Activated CD4-positive, alpha-beta T cell treated with anti-CD3 and anti-CD28 coated beads, Interleukin-2, amount 10 ng/mL, durations not matched to agents 7 days and 5 days (primary cell): ENCODE measurements around the gene FYN. TPM values are rescaled to one million over a fixed set of nuclear protein-coding genes. Genes with fewer than 3 reads are reported as not detected.

Source experiments
- CTCF ChIA-PET: fragments of 350-600 bp; sonication (Branson Sonifier 250); formaldehyde crosslinking; loops from one replicate; lab custom pipeline; 2021; ENCODE audit warnings: antibody characterized with exemption; lab: Charles Lee
- POLR2A ChIA-PET: fragments of 350-600 bp; sonication (Branson Sonifier 250); formaldehyde crosslinking; loops from one replicate; lab custom pipeline; 2021; ENCODE audit warnings: antibody characterized with exemption; lab: Charles Lee
- DNase-seq: peaks from one replicate; pipeline ENCODE4 v3.0.0-alpha.2; 2020
- H3K27ac Mint-ChIP-seq: one replicate; pipeline ENCODE4 v1.8.0; 2021; ENCODE audit warnings: mild to moderate bottlenecking, moderate library complexity, mixed read lengths
- H3K27me3 Mint-ChIP-seq: one replicate; pipeline ENCODE4 v1.8.0; 2021; ENCODE audit warnings: mixed read lengths
- H3K36me3 Mint-ChIP-seq: one replicate; pipeline ENCODE4 v1.8.0; 2021; ENCODE audit warnings: low read depth, mixed read lengths
- H3K4me1 Mint-ChIP-seq: one replicate; pipeline ENCODE4 v1.8.0; 2021; ENCODE audit warnings: mixed read lengths
- H3K4me3 Mint-ChIP-seq: one replicate; pipeline ENCODE4 v1.8.0; 2021; ENCODE audit warnings: mild to moderate bottlenecking, moderate library complexity, mixed read lengths
- H3K9me3 Mint-ChIP-seq: one replicate; pipeline ENCODE4 v1.8.0; 2021; ENCODE audit warnings: mixed read lengths
- total RNA-seq, 2 experiments: library from RNA; stranded (reverse); gene quantifications; one replicate each; pipeline ENCODE4 v1.2.3, GENCODE V29; 2021

Gene FYN
- total RNA-seq, 2 experiments from 2014 or later, result 179 to 225 TPM

DNA sequence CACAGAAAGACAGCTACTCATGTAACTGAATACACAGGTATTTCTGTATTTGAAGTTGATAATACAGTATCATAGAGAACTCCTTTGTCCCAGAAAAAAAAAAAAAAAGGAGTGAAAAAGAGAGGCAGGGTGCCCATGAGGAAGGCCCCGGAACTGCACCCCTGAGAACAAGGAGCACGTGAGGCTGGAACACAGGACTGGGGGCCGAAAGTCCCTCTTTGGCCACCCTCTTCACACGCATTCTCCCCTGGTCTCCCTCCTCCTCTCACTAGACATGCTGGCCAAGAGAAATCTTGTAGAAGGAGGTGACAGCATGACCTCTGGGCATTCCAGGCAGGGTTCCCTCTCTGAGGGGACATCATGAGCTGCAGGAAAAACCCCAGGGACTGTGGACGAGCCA is 204.8 kb downstream of the FYN start:
- no peak for DNase-seq
- no peaks in the 10 kb centered on the region for H3K9me3 Mint-ChIP-seq
- H3K4me1 Mint-ChIP-seq, result peaks cover 4% of the 10 kb centered on the region
- H3K36me3 Mint-ChIP-seq, result peaks cover 66% of the 10 kb centered on the region
- H3K27ac Mint-ChIP-seq, result no peak overlapping the region
- ChIA-PET CTCF (interaction anchor here (0.6 to 1.5 kb wide), 3 partner anchors 9 to 613 kb away, joined by 3 to 4 read pairs (median 3); no protein-coding TSS in a partner anchor), POLR2A (no interaction called here)
- H3K4me3 Mint-ChIP-seq, result no peak overlapping the region
- H3K27me3 Mint-ChIP-seq, result no peaks in the 10 kb centered on the region

DNA sequence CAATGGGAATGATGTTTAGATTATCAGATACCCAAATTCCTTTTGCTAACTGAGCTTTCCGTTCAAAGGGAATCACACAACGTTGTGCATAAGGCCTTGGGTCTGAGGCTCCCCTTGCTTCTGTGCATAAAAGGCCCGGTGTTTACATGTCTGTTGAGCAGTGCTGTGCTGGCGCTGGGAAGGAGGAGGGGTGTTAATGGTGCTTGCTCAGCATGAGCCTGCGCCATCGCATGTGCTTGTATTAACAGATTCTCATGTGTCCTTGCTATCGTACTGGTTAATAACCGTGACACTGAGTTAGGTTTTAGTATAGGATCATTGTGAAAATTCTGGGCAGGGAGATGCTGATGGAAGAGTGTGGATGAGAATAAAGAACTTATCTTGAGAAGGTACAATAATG is 205.3 kb downstream of the FYN start:
- H3K4me1 Mint-ChIP-seq, result peaks cover 4% of the 10 kb centered on the region
- ChIA-PET CTCF (interaction anchor here (1.3 kb wide), 1 partner anchor 376 kb away, joined by 3 read pairs; no protein-coding TSS in a partner anchor), POLR2A (no interaction called here)
- peaks cover 65% of the 10 kb centered on the region for H3K36me3 Mint-ChIP-seq
- no peak overlapping the region for H3K4me3 Mint-ChIP-seq
- no peaks in the 10 kb centered on the region for H3K9me3 Mint-ChIP-seq
- H3K27ac Mint-ChIP-seq, result no peak overlapping the region
- DNase-seq, result no peak
- H3K27me3 Mint-ChIP-seq, result no peaks in the 10 kb centered on the region

DNA sequence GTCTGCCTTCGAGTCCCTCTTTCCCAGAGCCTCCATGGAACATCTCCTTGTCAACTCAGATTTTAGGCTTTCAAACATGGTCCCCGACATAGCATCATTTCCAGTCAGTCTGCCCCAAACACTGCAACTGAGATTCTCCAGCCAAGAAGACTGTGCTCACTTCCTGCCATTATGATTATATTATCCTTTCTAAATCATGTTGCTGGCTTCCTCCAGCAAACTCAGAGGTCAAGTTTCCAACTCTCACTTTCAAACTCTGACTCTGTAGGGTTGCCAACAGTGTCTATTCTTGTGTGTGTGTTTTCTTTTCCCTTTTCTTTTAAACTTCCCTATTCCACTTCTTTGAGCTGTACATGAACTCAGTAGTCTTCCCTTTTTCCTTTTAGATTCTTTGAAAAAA is 206.4 kb downstream of the FYN start:
- CTCF ChIA-PET, result interaction anchor here (0.6 to 1.3 kb wide), 2 partner anchors 377 to 1358 kb away, joined by 3 read pairs; no protein-coding TSS in a partner anchor
- no peak overlapping the region for H3K27ac Mint-ChIP-seq

DNA sequence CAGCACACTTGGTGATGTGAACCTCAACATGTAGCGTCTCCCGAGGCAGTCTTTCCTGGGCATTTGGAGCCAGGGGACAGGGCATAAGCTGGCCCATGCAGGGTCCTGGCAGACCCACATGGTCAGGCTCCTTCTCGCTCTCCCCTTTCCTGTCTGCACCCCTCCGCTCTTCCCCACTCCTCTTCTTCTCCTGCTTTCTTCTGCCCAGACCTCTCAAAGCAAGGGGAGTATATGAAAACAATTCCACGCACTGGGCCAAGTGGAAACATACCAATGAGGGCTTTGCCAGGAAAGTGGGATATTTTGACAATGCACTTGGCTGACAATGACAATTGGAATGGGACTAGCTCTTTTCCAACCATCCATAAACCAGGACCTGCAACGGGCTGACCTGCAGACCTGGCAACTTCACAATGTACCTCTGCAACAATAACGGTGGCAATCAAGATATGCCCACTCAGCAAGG is 208.7 kb downstream of the FYN start:
- ChIA-PET POLR2A (no interaction called here), CTCF (interaction anchor here (1.2 kb wide), 1 partner anchor 19 kb away, joined by 4 read pairs; no protein-coding TSS in a partner anchor)
- Mint-ChIP-seq H3K27ac (no peak overlapping the region), H3K36me3 (peaks cover 48% of the 10 kb centered on the region), H3K4me3 (no peak overlapping the region), H3K27me3 (no peaks in the 10 kb centered on the region), H3K9me3 (no peaks in the 10 kb centered on the region), H3K4me1 (peaks cover 2% of the 10 kb centered on the region)
- DNase-seq, result no peak

More for the DNA sequence above, 206.4 kb downstream of the FYN start:
- Mint-ChIP-seq H3K4me3 (no peak overlapping the region), H3K27me3 (no peaks in the 10 kb centered on the region), H3K36me3 (peaks cover 63% of the 10 kb centered on the region), H3K4me1 (peaks cover 4% of the 10 kb centered on the region), H3K9me3 (no peaks in the 10 kb centered on the region)
- POLR2A ChIA-PET, result no interaction called here
- no peak for DNase-seq

DNA sequence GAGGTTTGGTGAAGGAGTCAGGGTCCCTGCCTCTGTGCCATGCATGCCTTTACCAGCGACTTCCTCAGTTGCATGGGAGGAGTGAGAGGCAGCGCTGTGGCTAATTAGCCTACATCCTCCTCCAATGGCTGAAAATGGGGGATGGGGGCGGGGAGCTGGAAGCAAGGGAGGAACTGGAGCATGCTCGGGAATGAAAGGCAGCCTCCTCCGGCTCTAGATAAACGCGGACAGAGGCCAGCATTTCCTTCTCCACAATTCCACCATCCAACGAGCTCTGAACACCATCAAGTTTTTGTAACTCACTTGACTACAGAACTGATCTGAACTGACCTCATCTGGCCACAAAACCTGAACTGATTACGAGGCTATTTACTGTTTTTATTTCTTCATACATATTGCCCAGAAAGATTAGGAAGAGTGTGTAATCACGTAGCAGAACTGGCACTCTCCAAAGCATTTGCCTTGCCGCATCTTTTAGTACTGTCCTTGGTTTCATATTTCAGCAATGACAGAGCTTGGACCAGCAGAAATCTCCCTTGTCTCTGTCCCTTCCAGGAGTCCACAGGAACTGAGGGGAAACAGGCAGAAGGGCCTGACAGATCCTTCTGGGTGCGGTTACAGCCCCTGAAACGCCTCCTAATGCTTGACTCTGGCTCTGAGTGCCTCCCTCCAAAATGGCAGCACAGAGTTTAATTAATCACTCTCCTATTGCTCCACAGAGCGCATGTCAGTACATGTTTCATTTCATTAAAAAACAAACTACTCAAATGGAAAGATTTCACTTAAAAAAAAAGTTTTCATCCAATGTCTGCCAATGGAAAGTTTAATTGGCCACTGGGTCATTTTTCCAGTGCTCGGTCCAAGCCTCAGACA is 209.3 kb downstream of the FYN start:
- POLR2A ChIA-PET, result no interaction called here
- Mint-ChIP-seq H3K36me3 (peaks cover 43% of the 10 kb centered on the region), H3K27ac (no peak overlapping the region), H3K4me1 (peaks cover 2% of the 10 kb centered on the region), H3K9me3 (no peaks in the 10 kb centered on the region), H3K4me3 (no peak overlapping the region), H3K27me3 (no peaks in the 10 kb centered on the region)
- no peak for DNase-seq
- CTCF ChIA-PET, result no interaction called here

DNA sequence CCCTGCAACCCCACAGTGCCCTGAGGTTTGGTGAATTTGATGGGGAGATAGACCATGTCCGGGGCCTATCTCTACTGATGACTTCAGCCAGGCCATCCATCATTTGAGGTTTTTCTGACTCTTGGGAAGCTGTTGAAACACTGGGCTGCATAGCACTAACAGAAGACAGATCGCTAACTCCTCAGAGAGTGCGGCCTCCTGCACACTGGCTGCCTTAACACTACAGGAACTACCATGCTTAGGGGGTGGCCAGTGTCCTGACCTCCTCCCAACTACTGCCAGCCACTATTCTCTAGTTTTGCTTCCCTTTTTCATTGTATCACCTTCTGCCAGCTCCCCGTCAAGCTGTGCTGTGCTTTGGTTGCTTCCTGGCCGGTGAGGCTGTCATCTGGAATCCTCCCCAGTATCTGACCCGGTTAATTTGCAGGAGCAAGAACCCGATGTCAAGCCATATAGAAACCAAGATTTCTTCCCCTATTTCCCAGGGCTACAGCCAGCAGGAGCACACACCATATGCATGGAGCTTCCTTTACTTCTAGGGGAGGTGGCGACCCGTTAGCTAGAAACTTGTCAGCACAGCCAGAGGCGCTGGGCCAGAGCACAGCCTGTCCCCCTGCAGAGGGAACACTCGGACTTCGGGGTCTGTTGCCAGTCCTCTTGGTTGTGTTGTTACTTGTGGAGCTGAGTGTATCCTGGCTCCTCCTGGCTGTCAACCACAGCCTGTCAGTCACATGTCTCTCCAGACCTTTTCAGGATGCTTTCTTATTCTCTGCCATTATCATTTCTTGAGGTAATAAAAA is 210.3 kb downstream of the FYN start:
- POLR2A ChIA-PET, result no interaction called here
- Mint-ChIP-seq H3K9me3 (no peaks in the 10 kb centered on the region), H3K27me3 (no peaks in the 10 kb centered on the region)

DNA sequence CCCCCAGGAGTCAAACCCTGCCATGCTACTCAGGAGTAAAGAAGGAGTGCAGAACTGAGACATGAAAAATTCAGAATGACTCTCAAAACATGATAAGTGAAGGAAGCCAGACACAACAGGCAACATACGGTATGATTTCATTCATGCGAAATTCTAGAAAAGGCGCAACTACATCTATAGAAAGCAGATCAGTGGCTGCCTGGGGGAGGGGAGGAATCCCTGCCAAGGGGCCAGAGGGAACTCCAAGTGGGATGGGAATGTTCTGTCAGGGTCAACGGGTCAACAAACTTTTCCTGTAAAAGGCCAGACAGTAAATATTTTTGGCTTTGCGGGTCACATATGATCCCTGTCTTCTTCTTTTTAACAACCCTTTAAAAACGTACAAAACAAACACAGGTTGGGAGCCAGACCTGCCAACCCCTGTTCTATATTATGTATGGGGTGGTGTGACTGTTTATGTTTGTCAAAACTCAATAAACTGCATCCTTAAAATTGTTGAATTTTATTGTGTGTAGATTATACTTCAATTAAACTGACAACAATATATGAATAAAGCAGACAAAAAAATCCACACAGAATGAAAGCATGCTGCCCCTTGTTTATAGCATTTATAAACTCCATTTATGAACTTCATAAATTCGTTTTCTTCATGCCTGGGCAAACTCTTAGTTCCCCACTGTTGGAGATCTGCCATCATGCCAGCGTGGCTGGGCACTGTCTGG is 211.0 kb downstream of the FYN start:
- Mint-ChIP-seq H3K27me3 (no peaks in the 10 kb centered on the region), H3K4me1 (peaks cover 2% of the 10 kb centered on the region), H3K9me3 (no peaks in the 10 kb centered on the region), H3K36me3 (peaks cover 29% of the 10 kb centered on the region), H3K27ac (no peak overlapping the region), H3K4me3 (no peak overlapping the region)
- ChIA-PET POLR2A (no interaction called here), CTCF (no interaction called here)
- no peak for DNase-seq

More for the DNA sequence above, 210.3 kb downstream of the FYN start:
- Mint-ChIP-seq H3K4me3 (no peak overlapping the region), H3K4me1 (peaks cover 2% of the 10 kb centered on the region), H3K36me3 (peaks cover 35% of the 10 kb centered on the region), H3K27ac (peak overlapping the region; percentile 69)
- no peak for DNase-seq
- CTCF ChIA-PET, result interaction anchor here (0.6 kb wide), 1 partner anchor 64 kb away, joined by 3 read pairs; no protein-coding TSS in a partner anchor

DNA sequence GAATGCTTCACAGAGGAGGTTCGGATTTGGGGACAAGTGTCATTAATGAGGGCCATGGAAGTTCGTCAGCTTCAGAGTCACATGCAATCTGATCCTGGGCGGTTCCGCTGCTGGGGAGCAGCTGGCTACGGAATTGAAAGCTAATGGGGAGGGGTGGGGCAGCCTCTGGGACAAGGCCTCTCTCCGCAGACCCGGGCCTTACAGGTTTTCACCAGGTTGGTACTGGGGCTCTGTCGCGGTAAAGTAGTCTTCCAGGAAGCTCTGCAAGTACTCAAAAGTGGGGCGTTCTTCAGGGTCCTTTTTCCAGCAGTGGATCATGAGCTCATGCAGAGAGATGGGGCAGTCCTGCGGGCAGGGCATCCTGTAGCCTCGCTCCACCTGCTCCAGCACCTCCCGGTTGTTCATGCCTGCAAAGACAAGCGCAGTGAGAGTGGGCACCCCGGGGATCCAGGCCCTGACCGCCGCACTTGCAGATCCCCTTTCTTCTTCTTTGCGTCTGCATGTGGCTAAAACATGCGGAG is 211.7 kb downstream of the FYN start:
- Mint-ChIP-seq H3K4me3 (no peak overlapping the region), H3K9me3 (no peaks in the 10 kb centered on the region), H3K36me3 (peaks cover 24% of the 10 kb centered on the region), H3K4me1 (peaks cover 2% of the 10 kb centered on the region), H3K27me3 (no peaks in the 10 kb centered on the region), H3K27ac (no peak overlapping the region)
- DNase-seq, result no peak
- CTCF ChIA-PET, result interaction anchor here (0.5 kb wide), 1 partner anchor 43 kb away, joined by 3 read pairs; no protein-coding TSS in a partner anchor
- POLR2A ChIA-PET, result no interaction called here

DNA sequence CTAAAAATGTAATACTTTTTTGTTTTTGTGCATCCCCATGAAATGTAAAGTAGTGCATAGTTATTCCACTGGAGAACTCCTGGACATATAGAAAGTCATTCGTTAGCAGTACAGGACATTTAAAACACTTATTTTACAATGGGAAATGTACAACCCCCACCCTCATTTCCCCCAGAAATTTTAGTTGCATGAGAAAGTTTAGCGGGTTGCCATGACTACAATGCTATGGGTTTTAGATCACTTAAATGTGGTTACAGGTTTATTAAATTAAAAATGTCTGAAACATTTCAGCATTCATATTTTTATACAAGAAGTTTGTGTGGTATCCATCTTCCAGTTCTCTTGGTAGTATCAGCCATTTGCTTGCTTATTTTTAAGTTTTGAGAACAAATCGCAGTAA is 212.7 kb downstream of the FYN start:
- Mint-ChIP-seq H3K36me3 (peaks cover 19% of the 10 kb centered on the region), H3K4me3 (no peak overlapping the region), H3K27ac (no peak overlapping the region), H3K9me3 (no peaks in the 10 kb centered on the region), H3K4me1 (peaks cover 2% of the 10 kb centered on the region), H3K27me3 (no peaks in the 10 kb centered on the region)
- CTCF ChIA-PET, result interaction anchor here (2.2 kb wide), 1 partner anchor 13 kb away, joined by 5 read pairs; no protein-coding TSS in a partner anchor
- POLR2A ChIA-PET, result no interaction called here
- no peak for DNase-seq

DNA sequence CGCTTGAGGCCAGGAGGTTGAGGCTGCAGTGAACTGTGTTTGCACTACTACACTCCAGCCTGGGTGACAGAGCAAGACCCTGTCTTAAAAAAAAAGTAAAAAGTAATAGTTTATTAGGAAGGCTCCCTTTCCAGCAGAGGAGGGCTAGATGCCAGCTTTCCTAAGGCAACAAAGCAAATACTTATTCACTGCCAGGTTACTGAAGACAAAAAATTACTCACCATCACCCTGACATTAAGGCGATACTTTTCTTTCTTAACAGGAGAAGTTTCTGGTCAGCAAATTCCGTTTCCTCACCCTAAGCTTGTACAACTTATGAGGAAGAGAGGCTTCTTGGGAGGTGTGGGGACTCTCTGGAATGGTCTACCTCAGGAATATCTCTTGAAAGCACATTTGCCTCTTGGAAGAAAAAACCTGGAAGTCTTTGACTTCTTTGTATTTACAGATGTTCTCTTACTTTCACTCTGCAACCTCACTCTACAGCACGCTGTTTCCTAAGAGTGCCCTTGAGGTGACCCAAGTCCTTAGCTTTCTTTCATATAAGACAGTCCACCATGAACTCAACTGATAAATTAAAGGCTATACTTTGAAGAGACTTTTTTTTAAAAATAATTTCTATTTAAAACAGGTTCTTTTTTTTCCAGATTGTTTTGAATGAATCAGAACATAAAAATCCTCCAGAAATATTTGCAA is 214.6 kb downstream of the FYN start:
- no peaks in the 10 kb centered on the region for H3K9me3 Mint-ChIP-seq
- DNase-seq, result no peak
- ChIA-PET POLR2A (no interaction called here), CTCF (interaction anchor here (1.3 to 2.2 kb wide), 3 partner anchors 10 to 400 kb away, joined by 3 to 5 read pairs (median 4); a partner anchor contains a TSS)
- no peaks in the 10 kb centered on the region for H3K27me3 Mint-ChIP-seq
- H3K27ac Mint-ChIP-seq, result no peak overlapping the region
- no peaks in the 10 kb centered on the region for H3K4me1 Mint-ChIP-seq
- peaks cover 12% of the 10 kb centered on the region for H3K36me3 Mint-ChIP-seq
- no peak overlapping the region for H3K4me3 Mint-ChIP-seq

DNA sequence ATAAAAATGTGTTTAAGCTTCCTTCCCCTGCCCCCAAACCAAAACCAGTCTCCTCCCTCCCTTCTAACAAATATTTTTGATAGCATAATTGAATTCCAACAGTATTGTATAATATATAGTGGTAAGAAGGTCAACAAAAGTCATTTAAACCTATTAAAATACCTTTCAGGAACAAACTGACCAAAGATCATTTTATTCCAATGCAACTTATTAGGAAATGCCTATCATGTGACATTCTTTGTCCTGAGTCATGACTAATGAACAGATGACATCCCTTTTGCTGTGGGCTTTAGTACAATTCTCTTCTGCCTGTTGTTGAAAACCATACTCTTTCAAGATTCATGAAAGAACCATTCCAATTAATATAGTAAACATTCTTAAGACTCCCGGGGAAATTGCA is 216.1 kb downstream of the FYN start:
- Mint-ChIP-seq H3K27me3 (no peaks in the 10 kb centered on the region), H3K4me1 (no peaks in the 10 kb centered on the region), H3K9me3 (no peaks in the 10 kb centered on the region), H3K36me3 (peaks cover 5% of the 10 kb centered on the region), H3K27ac (no peak overlapping the region), H3K4me3 (no peak overlapping the region)
- POLR2A ChIA-PET, result no interaction called here
- CTCF ChIA-PET, result no interaction called here
- DNase-seq, result no peak
